Embryonic facial prominence (tissue), 1 donor: ENCODE results near the gene RFPL3.
"Not testable (repeated sequence)": the region's sequence is repeated elsewhere in the genome, so short reads cannot be mapped to it uniquely, and the experiment has no call there.

Experiments
- DNase-seq: peaks from one replicate; pipeline ENCODE4 v3.0.0-alpha.2; 2016; ENCODE audit errors: extremely low spot score

RFPL3 gene

GRCh38 chr22:32331236-32331917 lies 26.3 kb upstream of the RFPL3 start:
- no peak for DNase-seq

GRCh38 chr22:32331918-32332725 lies 25.5 kb upstream of the RFPL3 start:
- no peak for DNase-seq

GRCh38 chr22:32333141-32333768 lies 24.4 kb upstream of the RFPL3 start:
- DNase-seq: no peak

DNA sequence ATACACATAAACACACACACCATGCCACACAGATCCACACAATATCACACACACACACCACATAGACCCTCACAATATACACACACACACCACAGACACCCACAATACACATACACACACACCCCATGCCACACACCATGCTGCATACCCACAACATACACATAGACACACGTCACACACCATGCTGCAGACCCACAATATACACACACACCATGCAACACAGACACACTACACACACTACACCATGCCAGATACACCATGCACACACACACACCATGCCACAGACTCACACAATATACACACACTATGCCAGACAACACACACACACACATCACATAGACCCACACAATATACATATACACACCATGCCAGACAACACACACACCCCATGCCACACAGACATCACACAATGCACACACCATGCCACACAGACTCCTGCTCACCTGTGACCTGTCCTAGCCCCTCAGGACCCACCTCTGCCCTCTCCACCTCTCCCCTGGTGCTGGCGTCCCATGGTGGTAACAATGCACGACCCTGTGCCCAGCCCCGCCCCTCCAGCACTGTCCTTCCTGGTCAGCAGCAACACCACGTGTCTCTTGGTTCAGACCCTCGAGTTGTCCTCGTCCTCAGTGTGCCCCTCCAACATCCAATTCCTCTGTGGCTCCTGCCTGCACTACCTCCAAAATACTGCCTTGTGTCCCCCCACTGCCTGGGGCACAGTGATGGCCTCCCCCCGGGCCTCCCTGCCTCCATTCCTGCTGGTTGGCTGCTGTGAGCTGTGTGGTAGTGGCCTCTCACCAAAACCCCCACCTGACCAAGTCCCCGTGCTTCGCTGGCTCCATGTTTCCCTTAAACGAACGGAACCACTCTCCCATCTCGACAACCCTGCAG lies 23.7 kb upstream of the RFPL3 start:
- DNase-seq: no peak

DNA sequence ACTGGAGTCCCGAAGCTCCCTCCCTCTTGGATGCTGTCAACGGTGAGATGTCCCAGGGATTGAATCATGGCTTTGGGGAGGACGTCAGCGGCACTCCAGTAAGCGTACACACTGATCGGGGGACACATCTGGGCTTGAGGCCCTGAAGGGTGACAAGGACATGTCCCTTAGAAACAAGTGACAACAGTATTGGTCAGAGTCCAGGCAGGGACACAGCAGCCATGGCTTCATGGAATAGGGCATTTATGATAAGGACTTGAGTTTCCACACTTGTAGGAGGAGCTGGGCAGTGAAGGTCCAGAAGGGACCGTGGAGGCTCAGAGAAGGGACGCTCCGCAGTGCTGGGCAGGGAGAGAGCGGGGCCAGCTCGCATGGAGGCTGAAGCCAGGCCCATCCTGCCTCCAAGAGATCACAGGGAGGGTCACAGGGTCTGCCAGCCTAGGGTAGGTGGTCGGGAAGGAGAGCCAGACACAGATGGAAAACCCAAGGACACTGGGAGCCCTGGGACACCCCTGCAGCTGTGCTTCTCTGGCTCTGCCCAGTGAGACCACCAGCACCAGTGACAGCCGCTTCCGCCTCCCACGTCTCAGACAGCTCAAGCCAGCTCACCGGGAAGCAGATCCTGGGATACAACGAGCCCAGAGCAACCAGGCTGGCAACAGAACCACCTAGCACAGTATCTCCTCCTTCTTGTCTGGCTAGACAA lies 22.9 kb upstream of the RFPL3 start:
- no peak for DNase-seq

- DNase-seq: no peak
These were observed 22.2 kb upstream of the RFPL3 start for GRCh38 chr22:32335471-32335870.

GRCh38 chr22:32336121-32336603 lies 21.5 kb upstream of the RFPL3 start:
- DNase-seq: no peak

DNA sequence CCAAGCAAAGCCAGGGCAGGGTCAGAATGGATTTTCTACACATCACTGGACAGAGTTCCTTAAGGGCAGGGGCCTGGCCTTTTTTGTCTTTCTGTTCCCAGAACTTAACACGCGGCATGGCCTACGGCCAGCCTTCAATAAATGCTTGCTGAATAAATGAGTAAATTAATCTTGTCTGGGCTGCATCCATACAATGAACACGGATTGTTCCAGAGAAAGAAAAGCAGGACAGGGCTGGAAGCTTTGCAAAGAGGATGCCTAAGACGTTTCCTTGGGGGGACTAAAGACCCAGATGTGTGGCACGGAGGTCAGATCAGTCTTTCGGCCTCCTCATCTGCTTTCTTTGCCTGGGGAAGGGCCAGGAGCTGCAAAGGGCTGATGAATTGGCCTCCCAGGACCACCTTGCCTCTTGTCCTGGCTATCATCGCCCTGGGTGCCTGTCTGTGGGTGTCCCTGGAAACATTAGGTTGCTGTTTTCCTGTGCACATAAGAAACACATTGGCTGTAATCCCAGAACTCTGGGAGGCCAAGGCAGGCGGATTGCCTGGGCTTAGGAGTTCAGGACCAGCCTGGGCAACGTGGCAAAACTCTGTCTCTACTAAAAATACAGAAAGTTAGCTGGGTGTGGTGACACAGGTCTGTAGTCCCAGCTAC lies 20.8 kb upstream of the RFPL3 start:
- DNase-seq: no peak

DNA sequence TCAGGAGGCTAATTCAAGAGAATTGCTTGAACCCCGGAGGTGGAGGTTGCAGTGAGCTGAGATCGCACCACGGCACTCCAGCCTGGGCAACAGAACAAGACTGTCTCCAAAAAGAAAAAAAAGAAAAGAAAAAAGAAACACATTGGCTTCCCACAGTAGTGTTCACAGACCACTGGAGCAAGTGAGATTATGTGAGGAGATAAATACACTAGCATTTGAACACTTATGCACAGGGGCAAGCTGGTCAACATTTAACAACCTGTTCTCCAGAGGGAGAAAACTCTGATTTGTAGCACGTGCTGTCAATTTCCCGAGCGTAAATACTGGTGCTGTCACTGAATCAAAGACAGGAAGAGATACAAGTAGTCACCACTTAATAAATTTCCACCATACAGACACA lies 20.2 kb upstream of the RFPL3 start:
- DNase-seq: not testable (repeated sequence)

- DNase-seq: no peak
These were observed 18.9 kb upstream of the RFPL3 start for GRCh38 chr22:32338757-32339156.

DNA sequence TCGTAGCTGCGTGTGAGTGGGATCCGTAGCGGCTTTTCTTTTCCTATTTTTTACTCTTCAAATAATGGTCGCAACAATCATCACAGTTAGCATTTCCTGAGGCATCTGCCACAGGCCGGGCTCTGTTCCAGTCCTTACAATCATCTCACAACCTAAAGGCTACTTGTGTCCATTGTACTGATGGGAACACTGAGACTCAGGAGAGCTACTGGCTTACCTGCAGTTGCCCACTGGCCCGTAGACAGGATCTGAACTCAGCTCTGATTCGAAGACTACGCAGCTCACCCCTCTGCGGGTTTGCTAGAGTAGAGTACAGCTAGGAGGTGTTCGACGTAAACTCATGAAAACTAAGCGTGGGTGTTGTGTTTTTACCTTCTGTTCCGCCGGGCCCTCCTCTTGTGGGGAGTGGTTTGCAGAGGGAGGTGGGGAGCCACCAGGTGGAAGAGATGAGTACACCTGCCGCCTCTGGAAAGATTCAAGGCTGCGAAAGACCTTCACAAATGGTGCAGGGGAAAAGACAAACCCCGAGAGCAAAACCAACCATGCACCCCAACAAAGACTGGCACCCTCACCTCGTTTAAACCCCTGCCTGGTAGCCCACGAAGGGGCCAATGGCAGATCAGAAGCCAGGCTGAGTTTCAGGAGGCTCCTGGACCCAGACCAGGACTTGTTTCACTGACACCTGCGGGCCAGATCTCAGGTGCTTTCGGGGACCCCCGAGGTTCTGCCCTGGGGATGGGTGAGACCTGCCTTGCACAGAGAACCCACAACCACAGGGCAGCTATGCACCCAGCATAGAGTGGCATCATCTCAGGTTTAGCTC lies 18.3 kb upstream of the RFPL3 start:
- DNase-seq: no peak

- no peak for DNase-seq
These were observed 17.3 kb upstream of the RFPL3 start for GRCh38 chr22:32340411-32340810.

DNA sequence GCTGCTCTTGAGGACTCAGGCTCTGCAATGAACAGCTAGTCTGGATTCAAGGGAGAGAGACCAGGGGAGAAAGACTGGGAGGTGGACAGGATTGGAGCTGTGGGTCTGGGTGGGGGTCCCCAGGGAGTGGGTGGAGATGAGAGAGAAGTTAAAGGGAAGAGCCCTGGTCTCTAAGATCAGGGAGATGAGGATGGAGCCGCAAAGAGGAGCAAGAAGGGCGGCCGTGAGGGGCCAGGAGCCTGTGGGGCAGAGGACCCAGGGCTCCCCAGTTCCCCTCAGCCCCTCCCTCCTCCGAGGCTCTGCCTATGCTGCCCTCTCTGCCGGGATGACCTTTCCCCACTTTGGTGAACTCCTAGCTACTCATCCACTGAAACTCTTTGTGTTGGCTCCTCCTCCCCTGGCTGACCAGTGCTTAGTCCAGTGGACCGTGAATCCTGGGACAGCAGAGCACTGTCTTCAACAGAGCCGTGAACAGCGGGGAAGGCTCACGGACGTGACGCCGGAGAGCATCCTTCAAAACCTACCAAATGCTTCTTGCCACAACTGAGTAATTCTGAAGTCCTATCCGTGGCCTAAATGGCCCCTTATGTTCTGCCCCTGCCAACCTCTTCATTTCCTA lies 16.4 kb upstream of the RFPL3 start:
- no peak for DNase-seq

DNA sequence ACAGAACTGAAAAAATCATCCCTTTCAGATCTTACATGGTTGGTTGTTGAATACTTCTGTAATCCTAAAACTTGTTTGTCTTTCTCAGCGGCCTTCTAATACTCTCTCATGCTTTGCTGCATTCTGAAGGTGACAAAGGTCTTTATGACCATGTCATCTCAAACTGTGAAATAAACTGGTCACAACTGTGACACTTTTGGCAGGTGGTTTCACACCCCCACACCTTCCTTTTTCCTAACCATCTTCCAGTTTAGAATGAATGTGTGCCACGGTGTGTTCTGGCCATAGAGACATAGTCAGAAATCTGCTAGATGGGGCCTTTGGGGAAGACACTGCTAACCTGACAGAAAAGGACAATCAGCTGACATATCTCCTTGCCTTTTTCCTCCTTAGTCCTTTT lies 14.7 kb upstream of the RFPL3 start:
- no peak for DNase-seq

DNA sequence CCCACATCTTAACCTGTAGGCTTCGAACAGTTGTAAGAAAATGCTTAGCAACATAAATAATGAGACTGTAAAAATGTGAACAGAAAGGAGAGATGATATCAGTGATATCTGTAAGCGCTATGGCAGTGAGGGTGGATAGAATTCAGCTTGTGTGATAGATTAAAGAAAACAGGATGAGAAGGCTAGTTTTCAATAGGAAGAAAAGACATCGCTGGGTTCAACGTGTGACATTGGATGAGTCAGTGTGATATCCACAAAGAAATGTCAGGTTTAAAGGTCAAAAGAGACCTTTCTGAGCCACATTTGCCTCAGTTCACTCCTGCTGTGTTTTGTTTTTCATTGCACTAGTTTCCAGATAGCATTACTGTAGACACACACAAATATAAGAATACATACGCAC lies 13.7 kb upstream of the RFPL3 start:
- no peak for DNase-seq

GRCh38 chr22:32348031-32348611 lies 9.5 kb upstream of the RFPL3 start:
- DNase-seq: no peak

DNA sequence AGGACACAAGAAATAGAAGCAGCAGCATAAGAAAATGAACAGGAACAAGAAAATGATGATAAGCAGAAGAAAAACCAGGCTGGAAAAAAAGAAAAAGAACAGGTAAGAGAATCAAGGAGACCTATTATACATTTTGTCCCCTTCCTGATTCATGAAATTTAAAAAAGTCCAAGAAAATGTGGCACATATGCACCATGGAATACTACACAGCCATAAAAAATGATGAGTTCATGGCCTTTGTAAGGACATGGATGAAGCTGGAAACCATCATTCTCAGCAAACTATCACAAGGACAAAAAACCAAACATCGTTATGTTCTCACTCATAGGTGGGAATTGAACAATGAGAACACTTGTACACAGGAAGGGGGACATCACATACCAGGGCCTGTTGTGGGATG lies 5.8 kb upstream of the RFPL3 start:
- not testable (repeated sequence) for DNase-seq

GRCh38 chr22:32352681-32353080 lies 5.0 kb upstream of the RFPL3 start:
- no peak for DNase-seq

GRCh38 chr22:32353292-32353691 lies 4.4 kb upstream of the RFPL3 start:
- DNase-seq: no peak
